ENCODE data around the gene EHBP1L1.

- TF ChIP-seq POLR2AphosphoS5 (IDR thresholded peaks at IDR 0.05; ENCODE audit: borderline replicate concordance, low read depth, low read length) = no peak
- TF ChIP-seq EZH2 (IDR thresholded peaks at IDR 0.05) = no peak
These were observed 36.0 kb upstream of the EHBP1L1 start for GRCh38 chr11:65539744-65540289.
